Small intestine (tissue), 7 donors: ENCODE measurements around the gene IER2. TPM values are rescaled to one million over a fixed set of nuclear protein-coding genes. Genes with fewer than 3 reads are reported as not detected.
"Not testable (repeated sequence)": the region's sequence is repeated elsewhere in the genome, so short reads cannot be mapped to it uniquely, and the experiment has no call there.

Experiments used
- DNase-seq, 2 donors: peaks; one replicate each; pipeline versions ENCODE4 v3.0.0 to v3.0.0-alpha.2; 2013
- FAIRE-seq: peaks from 2 replicates; lab custom pipeline; 2012; peaks lifted over from hg19 to GRCh38; lab: Jason Lieb, UNC
- H3K27ac ChIP-seq, 3 donors: one replicate each; pipeline ENCODE4 v1.5.1; 2013; ENCODE audit warnings: low read length in 2 of 3, mild to moderate bottlenecking in 2 of 3, control low read depth in 1 of 3, inconsistent platforms in 1 of 3, low read depth in 1 of 3, moderate library complexity in 1 of 3
- H3K27me3 ChIP-seq, 3 donors: one replicate each; pipeline ENCODE4 v1.6.1; 2013; ENCODE audit warnings: low read length in 3 of 3, inconsistent platforms in 1 of 3; ENCODE audit not compliant: control insufficient read depth in 3 of 3, insufficient read depth in 3 of 3
- H3K36me3 ChIP-seq, 3 donors: one replicate each; pipeline ENCODE4 v1.6.1; 2013; ENCODE audit warnings: low read length in 3 of 3, inconsistent platforms in 1 of 3, low read depth in 1 of 3, mild to moderate bottlenecking in 1 of 3, moderate library complexity in 1 of 3; ENCODE audit not compliant: control insufficient read depth in 3 of 3, insufficient read depth in 2 of 3
- H3K4me1 ChIP-seq, 3 donors: one replicate each; pipeline ENCODE4 v1.6.1; 2013; ENCODE audit warnings: low read length in 2 of 3, inconsistent platforms in 1 of 3, low read depth in 1 of 3, mild to moderate bottlenecking in 1 of 3, moderate library complexity in 1 of 3; ENCODE audit not compliant: control insufficient read depth in 3 of 3, insufficient read depth in 2 of 3
- H3K4me3 ChIP-seq, 3 donors: one replicate each; pipeline ENCODE4 v1.5.1; 2013; ENCODE audit warnings: low read length in 3 of 3, control low read depth in 1 of 3, inconsistent platforms in 1 of 3, low read depth in 1 of 3, mild to moderate bottlenecking in 1 of 3, moderate library complexity in 1 of 3
- H3K9me3 ChIP-seq, 2 donors: one replicate each; pipeline ENCODE4 v1.6.1; 2013; ENCODE audit warnings: low read depth in 1 of 2, low read length in 1 of 2; ENCODE audit not compliant: control insufficient read depth in 2 of 2, insufficient read depth in 1 of 2
- WGBS, 3 donors: extraction: QIAGEN DNeasy Blood & Tissue Kit; methylation state at CpG; one replicate each; pipeline ENCODE4 v1.1.7; 2013; 5-methylcytosine and 5-hydroxymethylcytosine counted together
- polyA plus RNA-seq, 4 donors: library from polyadenylated mRNA; stranded (reverse) in 3 of 4; unstranded in 1 of 4; fragments of 200-250 nt in 3 of 4; fragments of 120-200 nt in 1 of 4; gene quantifications; one replicate each; pipeline versions ENCODE4 v1.2.1 to v1.2.3, GENCODE V29; 2013
- donor health status: healthy with polysubstance abuse.
- donor health status: control.
- donor health status: control.
- donor health status: Bipolar disorder and iron deficiency.
- donor health status: healthy.

The IER2 gene
- polyA plus RNA-seq, 4 donors, result 67.5 to 217 (median 106) TPM

GRCh38 chr19:13171146-13171545 is 20.9 kb downstream of the IER2 start:
- no peak for DNase-seq
- Histone ChIP-seq H3K36me3 (peaks cover 0 to 29% (median 0%) of the 10 kb centered on the region in 3 donors), H3K9me3 (peaks cover 0 to 3% of the 10 kb centered on the region in 2 donors), H3K27me3 (no peaks in the 10 kb centered on the region), H3K4me1 (peaks cover 0 to 42% (median 8%) of the 10 kb centered on the region in 3 donors), H3K27ac (no peak overlapping the region), H3K4me3 (no peak overlapping the region)
- 77 to 86% (median 77%) methylated on average over 7 of the region's 7 CpGs for WGBS, 3 donors
- no peak for FAIRE-seq

GRCh38 chr19:13172346-13173138 is 22.3 kb downstream of the IER2 start:
- DNase-seq (peak; percentile 72 to 92), FAIRE-seq (no peak)
- WGBS, 3 donors, result 32 to 45% (median 40%) methylated on average over 17 to 18 of the region's 18 CpGs

GRCh38 chr19:13173139-13173737 is 23.0 kb downstream of the IER2 start:
- Histone ChIP-seq H3K27me3 (no peaks in the 10 kb centered on the region), H3K9me3 (no peaks in the 10 kb centered on the region), H3K27ac (peak overlapping the region in 1 of 3 donors; percentile 18), H3K36me3 (peaks cover 0 to 29% (median 0%) of the 10 kb centered on the region in 3 donors), H3K4me1 (peaks cover 0 to 31% (median 8%) of the 10 kb centered on the region in 3 donors), H3K4me3 (no peak overlapping the region)
- no peak for DNase-seq
- 81 to 83% (median 82%) methylated on average over 12 of the region's 12 CpGs for WGBS, 3 donors
- no peak for FAIRE-seq

More at GRCh38 chr19:13172346-13173138, 22.3 kb downstream of the IER2 start:
- Histone ChIP-seq H3K4me3 (no peak overlapping the region), H3K27me3 (no peaks in the 10 kb centered on the region), H3K4me1 (peaks cover 0 to 32% (median 8%) of the 10 kb centered on the region in 3 donors), H3K9me3 (no peaks in the 10 kb centered on the region), H3K27ac (peak overlapping the region; percentile 69 to 82 (median 72)), H3K36me3 (peaks cover 0 to 29% (median 0%) of the 10 kb centered on the region in 3 donors)

- no peak for FAIRE-seq
- Histone ChIP-seq H3K4me3 (no peak overlapping the region), H3K27me3 (no peaks in the 10 kb centered on the region), H3K9me3 (no peaks in the 10 kb centered on the region), H3K4me1 (peaks cover 0 to 9% (median 3%) of the 10 kb centered on the region in 3 donors), H3K36me3 (peaks cover 0 to 14% (median 0%) of the 10 kb centered on the region in 3 donors), H3K27ac (no peak overlapping the region)
- DNase-seq, result no peak
- WGBS, 3 donors, result 85 to 86% (median 85%) methylated on average over 8 of the region's 8 CpGs
Measured at GRCh38 chr19:13176345-13176744, 26.1 kb downstream of the IER2 start.

GRCh38 chr19:13177584-13177983 is 27.4 kb downstream of the IER2 start:
- H3K36me3 ChIP-seq, H3K27me3 ChIP-seq, DNase-seq, H3K27ac ChIP-seq, H3K4me3 ChIP-seq, H3K4me1 ChIP-seq, H3K9me3 ChIP-seq, FAIRE-seq: not testable (repeated sequence)
- WGBS, 3 donors, result 90 to 97% (median 96%) methylated on average over 5 of the region's 5 CpGs

GRCh38 chr19:13178291-13178690 is 28.1 kb downstream of the IER2 start:
- H3K27ac ChIP-seq, H3K9me3 ChIP-seq, H3K36me3 ChIP-seq, H3K4me1 ChIP-seq, H3K27me3 ChIP-seq, DNase-seq, FAIRE-seq, H3K4me3 ChIP-seq: not testable (repeated sequence)
- 89 to 93% (median 92%) methylated on average over 10 of the region's 10 CpGs for WGBS, 3 donors

GRCh38 chr19:13181747-13182388 is 31.7 kb downstream of the IER2 start:
- Histone ChIP-seq H3K27ac (peak overlapping the region in 1 of 3 donors; percentile 17), H3K4me1 (peaks cover 5 to 7% (median 6%) of the 10 kb centered on the region in 3 donors), H3K4me3 (no peak overlapping the region), H3K36me3 (no peaks in the 10 kb centered on the region), H3K9me3 (no peaks in the 10 kb centered on the region), H3K27me3 (no peaks in the 10 kb centered on the region)
- FAIRE-seq (no peak), DNase-seq (peak in 1 of 2 donors; percentile 38)
- WGBS, 3 donors, result 15 to 24% (median 20%) methylated on average over 15 to 16 of the region's 16 CpGs

GRCh38 chr19:13184926-13185325 is 34.7 kb downstream of the IER2 start:
- WGBS, 3 donors, result 87 to 97% (median 93%) methylated on average over 23 of the region's 23 CpGs
- H3K27me3 ChIP-seq, H3K36me3 ChIP-seq, H3K9me3 ChIP-seq, H3K4me3 ChIP-seq, H3K27ac ChIP-seq, H3K4me1 ChIP-seq, FAIRE-seq, DNase-seq: not testable (repeated sequence)
